Liver (tissue), 9 donors: Measurements from ENCODE around the gene AFAP1. TPM values are rescaled to one million over a fixed set of nuclear protein-coding genes. Genes with fewer than 3 reads are reported as not detected.

Experiments
- DNase-seq: peaks from one replicate; pipeline ENCODE4 v3.0.0-alpha.2; 2017; ENCODE audit warnings: low spot score
- H3K27ac ChIP-seq, 2 donors: one replicate each; pipeline ENCODE4 v1.7.0; 2013; ENCODE audit warnings: inconsistent platforms in 2 of 2, low read length in 2 of 2, control low read depth in 1 of 2, low read depth in 1 of 2, mild to moderate bottlenecking in 1 of 2
- H3K27me3 ChIP-seq, 4 donors: one replicate each; pipeline versions ENCODE4 v1.6.1 to v1.7.0; 2013; ENCODE audit warnings: low read length in 3 of 4, inconsistent platforms in 1 of 4, mild to moderate bottlenecking in 1 of 4, moderate library complexity in 1 of 4; ENCODE audit not compliant: control insufficient read depth in 4 of 4, insufficient read depth in 4 of 4
- H3K36me3 ChIP-seq, 4 donors: one replicate each; pipeline versions ENCODE4 v1.6.1 to v1.7.0; 2013; ENCODE audit warnings: low read length in 3 of 4, mild to moderate bottlenecking in 3 of 4, low read depth in 1 of 4, moderate library complexity in 1 of 4; ENCODE audit not compliant: control insufficient read depth in 4 of 4, insufficient read depth in 3 of 4
- H3K4me1 ChIP-seq, 4 donors: one replicate each; pipeline versions ENCODE4 v1.6.1 to v1.7.0; 2013; ENCODE audit warnings: low read length in 3 of 4, mild to moderate bottlenecking in 3 of 4, moderate library complexity in 1 of 4; ENCODE audit not compliant: control insufficient read depth in 4 of 4, insufficient read depth in 4 of 4
- H3K4me3 ChIP-seq, 3 donors: one replicate each; pipeline versions ENCODE4 v1.6.1 to v1.7.0; 2013; ENCODE audit warnings: low read length in 3 of 3, control low read depth in 1 of 3, low read depth in 1 of 3, mild to moderate bottlenecking in 1 of 3
- H3K9ac ChIP-seq, 2 donors: one replicate each; pipeline ENCODE4 v1.7.0; 2013; ENCODE audit warnings: low read length in 2 of 2, mild to moderate bottlenecking in 2 of 2, moderate library complexity in 2 of 2, control low read depth in 1 of 2, low read depth in 1 of 2
- H3K9me3 ChIP-seq, 4 donors: one replicate each; pipeline versions ENCODE4 v1.6.1 to v1.7.0; 2013; ENCODE audit warnings: low read length in 3 of 4; ENCODE audit not compliant: control insufficient read depth in 4 of 4
- ATF3 ChIP-seq: IDR thresholded peaks from 2 replicates; pipeline ENCODE4 v1.6.1; 2016; ENCODE audit warnings: antibody characterized with exemption
- CTCF ChIP-seq: fragments of 150-350 bp; IDR thresholded peaks from 2 replicates; pipeline ENCODE4 v1.5.1; 2017; ENCODE audit warnings: improper control_type of control experiment, low read depth, low read length; ENCODE audit not compliant: missing input control
- EGR1 ChIP-seq, 2 donors: IDR thresholded peaks; 2 replicates each; pipeline ENCODE4 v1.6.1; 2016 to 2018; ENCODE audit warnings: antibody characterized with exemption in 2 of 2, low read depth in 2 of 2
- FOXA1 ChIP-seq: IDR thresholded peaks from 2 replicates; pipeline ENCODE4 v1.6.1; 2016; ENCODE audit warnings: antibody characterized with exemption
- FOXA2 ChIP-seq: IDR thresholded peaks from 2 replicates; pipeline ENCODE4 v1.6.1; 2016; ENCODE audit warnings: antibody characterized with exemption
- GABPA ChIP-seq, 2 donors: IDR thresholded peaks in 1 of 2; conservative IDR thresholded peaks in 1 of 2; 2 replicates each; pipeline ENCODE4 v1.6.1; 2016; ENCODE audit warnings: antibody characterized with exemption in 2 of 2, mild to moderate bottlenecking in 1 of 2, moderate library complexity in 1 of 2
- HNF4A ChIP-seq, 2 donors: conservative IDR thresholded peaks; 2 replicates each; pipeline ENCODE4 v1.6.1; 2016; ENCODE audit warnings: antibody characterized with exemption in 2 of 2, mild to moderate bottlenecking in 2 of 2
- HNF4G ChIP-seq: IDR thresholded peaks from 2 replicates; pipeline ENCODE4 v1.6.1; 2016; ENCODE audit warnings: antibody characterized with exemption
- JUND ChIP-seq, 2 donors: IDR thresholded peaks; 2 replicates each; pipeline ENCODE4 v1.6.1; 2016; ENCODE audit warnings: antibody characterized with exemption in 2 of 2
- MAX ChIP-seq: IDR thresholded peaks from 2 replicates; pipeline ENCODE4 v1.6.1; 2016; ENCODE audit warnings: antibody characterized with exemption
- NR2F2 ChIP-seq: IDR thresholded peaks from 2 replicates; pipeline ENCODE4 v1.6.1; 2016; ENCODE audit warnings: antibody characterized with exemption
- RAD21 ChIP-seq, 2 donors: IDR thresholded peaks; 2 replicates each; pipeline ENCODE4 v1.6.1; 2016; ENCODE audit warnings: antibody characterized with exemption in 2 of 2, mild to moderate bottlenecking in 2 of 2
- REST ChIP-seq: IDR thresholded peaks from 2 replicates; pipeline ENCODE4 v1.6.1; 2016; ENCODE audit warnings: antibody characterized with exemption, mild to moderate bottlenecking
- RXRA ChIP-seq, 2 donors: IDR thresholded peaks; 2 replicates each; pipeline ENCODE4 v1.6.1; 2017 to 2018; ENCODE audit warnings: antibody characterized with exemption in 2 of 2, mild to moderate bottlenecking in 1 of 2
- SP1 ChIP-seq: IDR thresholded peaks from 2 replicates; pipeline ENCODE4 v1.6.1; 2018; ENCODE audit warnings: antibody characterized with exemption, mild to moderate bottlenecking
- YY1 ChIP-seq: IDR thresholded peaks from 2 replicates; pipeline ENCODE4 v1.6.1; 2016; ENCODE audit warnings: antibody characterized with exemption, mild to moderate bottlenecking
- ZBTB33 ChIP-seq: IDR thresholded peaks from 2 replicates; pipeline ENCODE4 v1.6.1; 2016; ENCODE audit warnings: antibody characterized with exemption
- WGBS: extraction: QIAGEN DNeasy Blood & Tissue Kit; methylation state at CpG from one replicate; pipeline ENCODE4 v1.1.7; 2013; 5-methylcytosine and 5-hydroxymethylcytosine counted together
- polyA plus RNA-seq, 2 donors: library from polyadenylated mRNA; stranded (reverse) in 1 of 2; unstranded in 1 of 2; fragments of 200-250 nt in 1 of 2; fragments of >200 nt in 1 of 2; fragmentation: Nextera tagmentation in 1 of 2; extraction: Ambion mirVana in 1 of 2; gene quantifications; one replicate each; pipeline versions ENCODE4 v1.2.1 to v1.2.3, GENCODE V29; 2013 to 2015
- total RNA-seq, 2 donors: library from RNA; depleted of rRNA; stranded (reverse); fragments of >200 nt; gene quantifications; one replicate each; pipeline ENCODE4 v1.2.3, GENCODE V29; 2014
- donor health status: healthy.
- donor health status: healthy.
- donor health status: healthy.
- donor health status: healthy.
- donor health status: healthy.

Gene AFAP1
- total and polyA plus RNA-seq, 4 donors = 0.40 to 3.2 (median 1.6) TPM

- Histone ChIP-seq H3K27ac (no peak overlapping the region), H3K9ac (no peak overlapping the region), H3K9me3 (no peaks in the 10 kb centered on the region), H3K27me3 (no peaks in the 10 kb centered on the region), H3K36me3 (no peaks in the 10 kb centered on the region), H3K4me1 (no peaks in the 10 kb centered on the region), H3K4me3 (no peak overlapping the region)
- TF ChIP-seq FOXA1 = no peak
- no peak for TF ChIP-seq RAD21 (IDR thresholded peaks at IDR 0.05)
- TF ChIP-seq EGR1 (IDR thresholded peaks at IDR 0.05; ENCODE audit: low read depth in 2 of 2) = no peak
- TF ChIP-seq FOXA2 = no peak
- TF ChIP-seq JUND (IDR thresholded peaks at IDR 0.05) = no peak
- no peak for TF ChIP-seq HNF4A (conservative IDR thresholded peaks at IDR 0.05)
- no peak for TF ChIP-seq CTCF
- no peak for TF ChIP-seq MAX
- TF ChIP-seq SP1 = no peak
- no peak for TF ChIP-seq GABPA (IDR thresholded peaks at IDR 0.05 in 1 of 2, conservative IDR thresholded peaks at IDR 0.05 in 1 of 2)
- no peak for TF ChIP-seq NR2F2
- TF ChIP-seq ATF3 = no peak
- TF ChIP-seq YY1 = no peak
- TF ChIP-seq RXRA (IDR thresholded peaks at IDR 0.05) = no peak
- no peak for TF ChIP-seq HNF4G
- no peak for TF ChIP-seq REST
- no peak for TF ChIP-seq ZBTB33
- WGBS = 84% methylated on average over 18 of the region's 18 CpGs
- no peak for DNase-seq
Measured at GRCh38 chr4:7798178-7798995, 141.3 kb downstream of the AFAP1 start.
